ENCODE data around the gene ARHGEF28. TPM values are rescaled to one million over a fixed set of nuclear protein-coding genes. Genes with fewer than 3 reads are reported as not detected.

Gene ARHGEF28
- total and polyA plus RNA-seq, 10 of the 15 experiments (the other 5 are each of a cell fraction or from before 2014, with no cell fraction given) = 0.10 to 0.72 (median 0.22) TPM; not detected in 2

DNA sequence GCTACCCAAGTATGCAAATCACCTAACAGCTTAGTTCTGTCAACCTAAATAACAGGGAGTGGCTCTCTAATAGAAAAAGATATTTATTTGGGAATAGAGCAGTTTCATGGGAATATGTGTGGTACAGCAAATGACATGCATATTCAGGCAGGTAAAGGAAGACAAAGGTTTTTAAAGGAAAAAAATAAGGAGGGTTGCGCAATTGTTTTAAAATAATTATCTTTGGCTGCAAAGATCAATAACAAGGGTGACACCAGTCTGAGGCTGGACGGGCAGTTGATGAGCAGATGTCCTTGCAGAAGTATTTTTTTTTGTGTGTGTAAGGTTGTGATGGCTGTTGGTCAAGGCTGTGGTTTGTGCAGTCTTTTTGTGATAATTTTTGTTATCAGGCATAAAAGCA lies 332.0 kb downstream of the ARHGEF28 start:
- DNase-seq (ENCODE audit: low read depth, low spot score) = no peak
- H3K4me1 ChIP-seq (ENCODE audit: control insufficient read depth, insufficient read depth, low read length) = no peaks in the 10 kb centered on the region
- no peaks in the 10 kb centered on the region for H3K9me3 ChIP-seq (replicated peaks; ENCODE audit: control insufficient read depth, insufficient read depth, low read length)
- no peak overlapping the region for H3K9ac ChIP-seq (ENCODE audit: control insufficient read depth, insufficient read depth, low read length)
- TF ChIP-seq SUZ12 (IDR thresholded peaks at IDR 0.05; ENCODE audit: unreplicated experiment) (no peak), RAD21 (IDR thresholded peaks at IDR 0.05; ENCODE audit: insufficient read depth, low read depth, low read length) (no peak), BMI1 (IDR thresholded peaks at IDR 0.05; ENCODE audit: borderline replicate concordance) (no peak), BACH1 (IDR thresholded peaks at IDR 0.05; ENCODE audit: borderline replicate concordance) (no peak), NBN (IDR thresholded peaks at IDR 0.05) (no peak), ZSCAN29 (IDR thresholded peaks at IDR 0.05) (no peak), RB1 (IDR thresholded peaks at IDR 0.05; ENCODE audit: borderline replicate concordance) (no peak), CEBPB (IDR thresholded peaks at IDR 0.05; ENCODE audit: borderline replicate concordance in 1 of 2, low read depth in 2 of 2, low read length in 2 of 2) (no peak), NRF1 (conservative IDR thresholded peaks at IDR 0.05; ENCODE audit: low read depth, low read length) (no peak), SREBF1 (IDR thresholded peaks at IDR 0.05; ENCODE audit: low read length) (no peak), NFYA (IDR thresholded peaks at IDR 0.05; ENCODE audit: borderline replicate concordance, low read depth, low read length) (no peak), ZNF207 (IDR thresholded peaks at IDR 0.05; ENCODE audit: borderline replicate concordance) (no peak)
- TF ChIP-seq, protein P1, sequence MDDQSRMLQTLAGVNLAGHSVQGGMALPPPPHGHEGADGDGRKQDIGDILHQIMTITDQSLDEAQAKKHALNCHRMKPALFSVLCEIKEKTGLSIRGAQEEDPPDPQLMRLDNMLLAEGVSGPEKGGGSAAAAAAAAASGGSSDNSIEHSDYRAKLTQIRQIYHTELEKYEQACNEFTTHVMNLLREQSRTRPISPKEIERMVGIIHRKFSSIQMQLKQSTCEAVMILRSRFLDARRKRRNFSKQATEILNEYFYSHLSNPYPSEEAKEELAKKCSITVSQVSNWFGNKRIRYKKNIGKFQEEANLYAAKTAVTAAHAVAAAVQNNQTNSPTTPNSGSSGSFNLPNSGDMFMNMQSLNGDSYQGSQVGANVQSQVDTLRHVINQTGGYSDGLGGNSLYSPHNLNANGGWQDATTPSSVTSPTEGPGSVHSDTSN (IDR thresholded peaks at IDR 0.05; ENCODE audit: insufficient replicate concordance, low read depth, low read length) = no peak
- in situ Hi-C loops (cut with MboI) = no loop called here
- no peak for ATAC-seq
- no TSS peak for BruUV-seq (replicated peaks)
- no peaks in the 10 kb centered on the region for H3K36me3 ChIP-seq (ENCODE audit: control insufficient read depth in 2 of 2, insufficient read depth in 2 of 2, low read length in 1 of 2)
- FAIRE-seq = no peak
- no peaks in the 10 kb centered on the region; a peak in 1 of 4 replicates for H3K27me3 ChIP-seq (replicated peaks in 1 of 2; ENCODE audit: control insufficient read depth in 2 of 2, insufficient read depth in 2 of 2, low read length in 1 of 2)
- WGBS (ENCODE audit: insufficient coverage, insufficient replicate concordance, low lambda C conversion rate, missing lambda C conversion rate) = 21% methylated on average over 2 of the region's 2 CpGs
- H3K27ac ChIP-seq (ENCODE audit: control insufficient read depth, insufficient read depth) = no peak overlapping the region
- ChIA-PET CTCF (interaction anchor here (0.6 to 0.7 kb wide), 2 partner anchors 15 to 1782 kb away, joined by 3 read pairs; no protein-coding TSS in a partner anchor), SMC1A (ENCODE audit: uncharacterized antibody, unreplicated experiment) (interaction anchor here (1.1 kb wide), 1 partner anchor 14 kb away, joined by 3 read pairs; no protein-coding TSS in a partner anchor), RAD21 (ENCODE audit: unreplicated experiment) (no interaction called here), POLR2A (no interaction called here)
- no peak overlapping the region for H2AFZ ChIP-seq (ENCODE audit: control insufficient read depth, low read depth, low read length)
- no peaks in the 10 kb centered on the region for H3K79me2 ChIP-seq (ENCODE audit: control insufficient read depth, insufficient read depth, low read length)
- H4K20me1 ChIP-seq (ENCODE audit: control insufficient read depth, insufficient read depth) = no peaks in the 10 kb centered on the region
- intact Hi-C loops (cut with micrococcal nuclease; ENCODE audit: unreplicated experiment) = no loop called here
- H3K4me3 ChIP-seq = no peak overlapping the region
- H3K4me2 ChIP-seq (ENCODE audit: control insufficient read depth, insufficient read depth) = no peak overlapping the region

Measured in GM12878 (cell line).